Testis (tissue), 2 donors: ENCODE data around the gene SBK1.

Experiments
- POLR2A ChIP-seq: fragments of 450-650 bp; IDR thresholded peaks from one replicate; pipeline ENCODE4 v1.6.1; 2017; ENCODE audit warnings: antibody characterized with exemption, mild to moderate bottlenecking, moderate library complexity
- TF ChIP-seq, protein P1 (sequence below), 3 experiments: fragments of 450-650 bp in 2 of 3; fragments of 200-600 bp in 1 of 3; sonication (generic) in 1 of 3; IDR thresholded peaks; one replicate each; pipeline ENCODE4 v1.5.1; 2016 to 2019; ENCODE audit warnings: antibody characterized with exemption in 3 of 3, mild to moderate bottlenecking in 2 of 3, moderate library complexity in 1 of 3

DNA sequence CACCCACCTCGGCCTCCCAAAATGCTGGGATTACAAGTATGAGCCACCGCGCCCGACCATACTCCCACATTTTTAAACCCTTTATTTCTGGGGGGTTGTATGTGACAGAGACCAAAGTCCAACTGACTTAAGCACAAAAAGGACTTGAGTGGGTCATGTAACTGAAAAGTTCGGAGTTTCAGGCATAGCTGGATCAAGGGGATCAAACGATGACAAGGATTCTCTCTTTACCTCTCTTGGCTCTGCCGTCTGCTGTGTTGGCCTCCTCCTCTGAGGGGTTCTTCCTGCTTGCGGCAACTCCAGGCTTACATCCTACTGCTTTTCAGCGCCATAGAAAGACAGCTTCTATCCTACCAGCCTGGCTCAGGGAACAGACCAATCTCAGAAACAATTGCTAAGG is 9.2 kb upstream of the SBK1 start:
- TF ChIP-seq, protein P1, sequence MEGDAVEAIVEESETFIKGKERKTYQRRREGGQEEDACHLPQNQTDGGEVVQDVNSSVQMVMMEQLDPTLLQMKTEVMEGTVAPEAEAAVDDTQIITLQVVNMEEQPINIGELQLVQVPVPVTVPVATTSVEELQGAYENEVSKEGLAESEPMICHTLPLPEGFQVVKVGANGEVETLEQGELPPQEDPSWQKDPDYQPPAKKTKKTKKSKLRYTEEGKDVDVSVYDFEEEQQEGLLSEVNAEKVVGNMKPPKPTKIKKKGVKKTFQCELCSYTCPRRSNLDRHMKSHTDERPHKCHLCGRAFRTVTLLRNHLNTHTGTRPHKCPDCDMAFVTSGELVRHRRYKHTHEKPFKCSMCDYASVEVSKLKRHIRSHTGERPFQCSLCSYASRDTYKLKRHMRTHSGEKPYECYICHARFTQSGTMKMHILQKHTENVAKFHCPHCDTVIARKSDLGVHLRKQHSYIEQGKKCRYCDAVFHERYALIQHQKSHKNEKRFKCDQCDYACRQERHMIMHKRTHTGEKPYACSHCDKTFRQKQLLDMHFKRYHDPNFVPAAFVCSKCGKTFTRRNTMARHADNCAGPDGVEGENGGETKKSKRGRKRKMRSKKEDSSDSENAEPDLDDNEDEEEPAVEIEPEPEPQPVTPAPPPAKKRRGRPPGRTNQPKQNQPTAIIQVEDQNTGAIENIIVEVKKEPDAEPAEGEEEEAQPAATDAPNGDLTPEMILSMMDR (IDR thresholded peaks at IDR 0.05), result no peak
- no peak for TF ChIP-seq POLR2A
